Ishikawa (cell line): Measurements from ENCODE around the gene ARHGEF17.

ENCODE experiments used
- CEBPB ChIP-seq: IDR thresholded peaks from 2 replicates; pipeline ENCODE4 v1.6.1; 2012
- CREB1 ChIP-seq: IDR thresholded peaks from 2 replicates; pipeline ENCODE4 v1.6.1; 2012; ENCODE audit warnings: low read depth
- EGR1 ChIP-seq: IDR thresholded peaks from 2 replicates; pipeline ENCODE4 v1.6.1; 2012
- EP300 ChIP-seq: IDR thresholded peaks from 2 replicates; pipeline ENCODE4 v1.6.1; 2012; ENCODE audit warnings: borderline replicate concordance
- FOXM1 ChIP-seq: IDR thresholded peaks from 2 replicates; pipeline ENCODE4 v1.6.1; 2012; ENCODE audit warnings: low read depth, borderline replicate concordance
- MAX ChIP-seq: IDR thresholded peaks from 2 replicates; pipeline ENCODE4 v1.6.1; 2012
- NFIC ChIP-seq: IDR thresholded peaks from 2 replicates; pipeline ENCODE4 v1.6.1; 2012
- RAD21 ChIP-seq: IDR thresholded peaks from 2 replicates; pipeline ENCODE4 v1.6.1; 2012; ENCODE audit warnings: low read depth
- TAF1 ChIP-seq: IDR thresholded peaks from 2 replicates; pipeline ENCODE4 v1.6.1; 2012; ENCODE audit warnings: low read depth, mild to moderate bottlenecking
- TCF12 ChIP-seq: IDR thresholded peaks from 2 replicates; pipeline ENCODE4 v1.6.1; 2012; ENCODE audit warnings: low read depth
- TEAD4 ChIP-seq: IDR thresholded peaks from 2 replicates; pipeline ENCODE4 v1.6.1; 2012
- USF1 ChIP-seq: IDR thresholded peaks from 2 replicates; pipeline ENCODE4 v1.6.1; 2012
- YY1 ChIP-seq: IDR thresholded peaks from 2 replicates; pipeline ENCODE4 v1.6.1; 2012; ENCODE audit warnings: low read depth
- ZBTB7A ChIP-seq: IDR thresholded peaks from 2 replicates; pipeline ENCODE4 v1.6.1; 2012; ENCODE audit warnings: low read depth
- TF ChIP-seq, protein P1 (sequence below): IDR thresholded peaks from 2 replicates; pipeline ENCODE4 v1.6.1; 2012; ENCODE audit warnings: low read depth, mild to moderate bottlenecking

ARHGEF17 gene

GRCh38 chr11:73267122-73267846 lies 40.8 kb upstream of the ARHGEF17 start:
- TF ChIP-seq CREB1 (no peak), EGR1 (no peak), RAD21 (no peak), TCF12 (no peak), ZBTB7A (no peak), EP300 (no peak), NFIC (no peak), FOXM1 (no peak), USF1 (no peak), CEBPB (no peak), MAX (no peak), YY1 (no peak)

DNA sequence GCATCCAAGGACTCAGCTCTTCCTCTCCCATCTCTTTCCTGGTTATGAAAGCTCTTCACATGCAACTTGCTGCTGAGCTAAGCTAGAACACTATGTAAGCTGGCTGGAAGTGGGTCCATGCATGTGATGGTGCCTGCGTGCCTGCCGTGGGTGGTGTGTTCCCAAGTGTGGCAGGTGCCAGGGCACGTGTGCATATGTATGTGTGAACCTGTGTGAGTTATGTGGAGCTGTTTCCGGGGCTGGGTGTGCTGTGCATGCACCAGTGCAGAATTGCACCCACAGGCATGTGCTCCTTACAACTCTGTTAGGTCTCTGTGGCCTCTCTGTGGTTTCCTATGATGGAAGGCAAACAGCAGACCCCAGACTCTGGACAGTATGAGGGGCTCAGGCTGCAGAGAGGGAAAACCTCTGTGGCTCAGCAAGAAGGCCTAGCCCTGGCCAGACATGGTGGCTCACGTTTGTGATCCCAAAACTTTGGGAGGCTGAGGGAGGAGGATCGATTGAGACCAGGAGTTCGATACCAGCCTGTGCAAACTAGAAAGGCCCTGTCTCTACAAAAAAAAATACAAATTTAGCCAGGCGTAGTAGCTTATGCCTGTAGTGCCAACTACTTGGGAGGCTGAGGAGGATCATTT lies 40.1 kb upstream of the ARHGEF17 start:
- no peak for TF ChIP-seq TEAD4
- TF ChIP-seq MAX: no peak
- TF ChIP-seq, protein P1, sequence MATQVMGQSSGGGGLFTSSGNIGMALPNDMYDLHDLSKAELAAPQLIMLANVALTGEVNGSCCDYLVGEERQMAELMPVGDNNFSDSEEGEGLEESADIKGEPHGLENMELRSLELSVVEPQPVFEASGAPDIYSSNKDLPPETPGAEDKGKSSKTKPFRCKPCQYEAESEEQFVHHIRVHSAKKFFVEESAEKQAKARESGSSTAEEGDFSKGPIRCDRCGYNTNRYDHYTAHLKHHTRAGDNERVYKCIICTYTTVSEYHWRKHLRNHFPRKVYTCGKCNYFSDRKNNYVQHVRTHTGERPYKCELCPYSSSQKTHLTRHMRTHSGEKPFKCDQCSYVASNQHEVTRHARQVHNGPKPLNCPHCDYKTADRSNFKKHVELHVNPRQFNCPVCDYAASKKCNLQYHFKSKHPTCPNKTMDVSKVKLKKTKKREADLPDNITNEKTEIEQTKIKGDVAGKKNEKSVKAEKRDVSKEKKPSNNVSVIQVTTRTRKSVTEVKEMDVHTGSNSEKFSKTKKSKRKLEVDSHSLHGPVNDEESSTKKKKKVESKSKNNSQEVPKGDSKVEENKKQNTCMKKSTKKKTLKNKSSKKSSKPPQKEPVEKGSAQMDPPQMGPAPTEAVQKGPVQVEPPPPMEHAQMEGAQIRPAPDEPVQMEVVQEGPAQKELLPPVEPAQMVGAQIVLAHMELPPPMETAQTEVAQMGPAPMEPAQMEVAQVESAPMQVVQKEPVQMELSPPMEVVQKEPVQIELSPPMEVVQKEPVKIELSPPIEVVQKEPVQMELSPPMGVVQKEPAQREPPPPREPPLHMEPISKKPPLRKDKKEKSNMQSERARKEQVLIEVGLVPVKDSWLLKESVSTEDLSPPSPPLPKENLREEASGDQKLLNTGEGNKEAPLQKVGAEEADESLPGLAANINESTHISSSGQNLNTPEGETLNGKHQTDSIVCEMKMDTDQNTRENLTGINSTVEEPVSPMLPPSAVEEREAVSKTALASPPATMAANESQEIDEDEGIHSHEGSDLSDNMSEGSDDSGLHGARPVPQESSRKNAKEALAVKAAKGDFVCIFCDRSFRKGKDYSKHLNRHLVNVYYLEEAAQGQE: no peak
- no peak for TF ChIP-seq USF1
- TF ChIP-seq EP300: no peak
- TF ChIP-seq EGR1: no peak
- no peak for TF ChIP-seq CEBPB
- no peak for TF ChIP-seq RAD21
- no peak for TF ChIP-seq ZBTB7A
- no peak for TF ChIP-seq TCF12
- TF ChIP-seq CREB1: no peak
- no peak for TF ChIP-seq TAF1
- TF ChIP-seq NFIC: no peak
- TF ChIP-seq YY1: no peak
- no peak for TF ChIP-seq FOXM1

- no peak for TF ChIP-seq NFIC
- TF ChIP-seq YY1: no peak
- no peak for TF ChIP-seq TEAD4
- no peak for TF ChIP-seq EGR1
- no peak for TF ChIP-seq USF1
- no peak for TF ChIP-seq FOXM1
- TF ChIP-seq CREB1: no peak
- no peak for TF ChIP-seq TCF12
- TF ChIP-seq, protein P1: no peak
- no peak for TF ChIP-seq EP300
- no peak for TF ChIP-seq CEBPB
- no peak for TF ChIP-seq TAF1
Measured at GRCh38 chr11:73268671-73269271, 39.3 kb upstream of the ARHGEF17 start.

- TF ChIP-seq NFIC (no peak), EP300 (no peak), TCF12 (0 out of 2 replicates have a peak, but pooled peaks have one; percentile 26), CREB1 (no peak), TEAD4 (0 out of 2 replicates have a peak, but pooled peaks have one; percentile 31), EGR1 (no peak)
Measured at GRCh38 chr11:73269459-73270015, 38.5 kb upstream of the ARHGEF17 start.
